ENCODE measurements around the gene PGLYRP4.

PGLYRP4 gene

GRCh38 chr1:153360190-153360589 is 11.5 kb upstream of the PGLYRP4 start:
- TF ChIP-seq PATZ1 (CRISPR knock-in tag; IDR thresholded peaks at IDR 0.05; ENCODE audit: borderline replicate concordance) (no peak), TOX (CRISPR knock-in tag; IDR thresholded peaks at IDR 0.05; ENCODE audit: borderline replicate concordance) (no peak), ZFP30 (CRISPR knock-in tag; IDR thresholded peaks at IDR 0.05) (no peak), GLIS3 (CRISPR knock-in tag; IDR thresholded peaks at IDR 0.05) (no peak), CSDC2 (CRISPR knock-in tag; IDR thresholded peaks at IDR 0.05) (no peak), ISL1 (CRISPR knock-in tag; IDR thresholded peaks at IDR 0.05) (no peak), ZFP3 (CRISPR knock-in tag; IDR thresholded peaks at IDR 0.05) (no peak), PPARA (CRISPR knock-in tag; IDR thresholded peaks at IDR 0.05; ENCODE audit: borderline replicate concordance) (no peak), BACH2 (CRISPR knock-in tag; IDR thresholded peaks at IDR 0.05; ENCODE audit: borderline replicate concordance) (no peak), ZNF8 (CRISPR knock-in tag; IDR thresholded peaks at IDR 0.05) (no peak), ESRRG (CRISPR knock-in tag; IDR thresholded peaks at IDR 0.05) (no peak), ZNF565 (CRISPR knock-in tag; conservative IDR thresholded peaks at IDR 0.05; ENCODE audit: low read depth) (no peak), CREB5 (CRISPR knock-in tag; IDR thresholded peaks at IDR 0.05; ENCODE audit: low read depth) (no peak), OSR1 (CRISPR knock-in tag; IDR thresholded peaks at IDR 0.05) (no peak), ZC3H10 (CRISPR knock-in tag; IDR thresholded peaks at IDR 0.05) (no peak)
- ATAC-seq, result no peak

GRCh38 chr1:153359241-153359640 is 10.6 kb upstream of the PGLYRP4 start:
- no peak for TF ChIP-seq SNAI2 (CRISPR knock-in tag; IDR thresholded peaks at IDR 0.05)
- TF ChIP-seq POU6F1 (CRISPR knock-in tag; IDR thresholded peaks at IDR 0.05; ENCODE audit: borderline replicate concordance, low read depth), result no peak
- TF ChIP-seq ESRRG (CRISPR knock-in tag; IDR thresholded peaks at IDR 0.05), result no peak
- no peak for TF ChIP-seq ZNF70 (CRISPR knock-in tag; IDR thresholded peaks at IDR 0.05)
- no peak for TF ChIP-seq TSHZ2 (CRISPR knock-in tag; IDR thresholded peaks at IDR 0.05)
- no peak for TF ChIP-seq OSR1 (CRISPR knock-in tag; IDR thresholded peaks at IDR 0.05)
- no peak for TF ChIP-seq CSDC2 (CRISPR knock-in tag; IDR thresholded peaks at IDR 0.05)
- TF ChIP-seq ZFP30 (CRISPR knock-in tag; IDR thresholded peaks at IDR 0.05), result no peak
- TF ChIP-seq PATZ1 (CRISPR knock-in tag; IDR thresholded peaks at IDR 0.05; ENCODE audit: borderline replicate concordance), result no peak
- TF ChIP-seq CSRNP3 (CRISPR knock-in tag; IDR thresholded peaks at IDR 0.05), result no peak
- no peak for TF ChIP-seq BACH2 (CRISPR knock-in tag; IDR thresholded peaks at IDR 0.05; ENCODE audit: borderline replicate concordance)
- no peak for TF ChIP-seq CREB5 (CRISPR knock-in tag; IDR thresholded peaks at IDR 0.05; ENCODE audit: low read depth)
- no peak for TF ChIP-seq PPARA (CRISPR knock-in tag; IDR thresholded peaks at IDR 0.05; ENCODE audit: borderline replicate concordance)
- TF ChIP-seq ZC3H10 (CRISPR knock-in tag; IDR thresholded peaks at IDR 0.05), result no peak
- no peak for TF ChIP-seq RARB (CRISPR knock-in tag; IDR thresholded peaks at IDR 0.05)
- no peak for TF ChIP-seq ZNF8 (CRISPR knock-in tag; IDR thresholded peaks at IDR 0.05)
- TF ChIP-seq ZNF565 (CRISPR knock-in tag; conservative IDR thresholded peaks at IDR 0.05; ENCODE audit: low read depth), result no peak
- no peak for TF ChIP-seq TOX (CRISPR knock-in tag; IDR thresholded peaks at IDR 0.05; ENCODE audit: borderline replicate concordance)
- TF ChIP-seq TCF4 (CRISPR knock-in tag; IDR thresholded peaks at IDR 0.05; ENCODE audit: borderline replicate concordance), result no peak
- ATAC-seq, result no peak

Data from SK-N-SH treated with all-trans-retinoic acid at 6 μM for 48 hours (cell line).